ENCODE results near the gene GNB5. TPM values are rescaled to one million over a fixed set of nuclear protein-coding genes. Genes with fewer than 3 reads are reported as not detected.
A peak's percentile ranks its signal among the peaks of the same experiment; 100 is the strongest.
"Not testable (repeated sequence)": the region's sequence is repeated elsewhere in the genome, so short reads cannot be mapped to it uniquely, and the experiment has no call there.

GNB5 gene
- total RNA-seq, 1 experiment from 2014 or later: 47.5 TPM

DNA sequence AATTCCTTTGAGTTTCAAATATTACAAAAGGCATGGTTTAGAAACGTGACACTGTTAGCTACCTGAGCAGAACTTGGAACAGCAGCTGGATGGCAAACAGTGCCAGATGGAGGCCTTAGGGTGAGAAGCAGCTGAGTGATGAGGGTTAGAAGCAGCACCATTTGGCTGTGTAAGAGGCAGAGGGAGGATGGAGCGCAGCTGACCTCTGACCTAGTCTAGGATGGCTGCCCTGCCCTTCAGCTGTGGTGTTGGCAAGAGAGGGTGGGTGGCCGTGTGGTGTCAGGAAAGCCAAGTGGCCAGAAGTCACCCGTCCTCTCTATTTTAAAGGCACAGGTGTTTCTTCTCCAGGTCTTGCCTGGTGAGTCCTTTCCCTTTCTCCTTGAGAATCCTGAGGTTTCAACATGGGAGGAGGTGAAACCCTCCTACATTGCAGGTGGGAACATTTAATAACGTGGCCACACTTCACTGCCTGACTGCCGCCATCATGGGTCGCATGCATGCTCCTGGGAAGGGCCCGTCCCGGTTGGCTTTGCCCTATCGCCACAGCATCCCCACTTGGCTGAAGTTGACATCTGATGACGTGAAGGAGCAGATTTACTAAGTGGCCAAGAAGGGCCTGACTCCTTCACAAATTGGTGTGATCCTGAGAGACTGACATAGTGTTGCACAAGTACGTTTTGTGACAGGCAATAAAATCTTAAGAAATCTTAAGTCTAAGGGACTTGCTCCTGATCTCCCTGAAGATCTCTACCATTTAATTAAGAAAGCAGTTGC, 96.2 kb downstream of the GNB5 start:
- no peak for DNase-seq (ENCODE audit: low read depth)

DNA sequence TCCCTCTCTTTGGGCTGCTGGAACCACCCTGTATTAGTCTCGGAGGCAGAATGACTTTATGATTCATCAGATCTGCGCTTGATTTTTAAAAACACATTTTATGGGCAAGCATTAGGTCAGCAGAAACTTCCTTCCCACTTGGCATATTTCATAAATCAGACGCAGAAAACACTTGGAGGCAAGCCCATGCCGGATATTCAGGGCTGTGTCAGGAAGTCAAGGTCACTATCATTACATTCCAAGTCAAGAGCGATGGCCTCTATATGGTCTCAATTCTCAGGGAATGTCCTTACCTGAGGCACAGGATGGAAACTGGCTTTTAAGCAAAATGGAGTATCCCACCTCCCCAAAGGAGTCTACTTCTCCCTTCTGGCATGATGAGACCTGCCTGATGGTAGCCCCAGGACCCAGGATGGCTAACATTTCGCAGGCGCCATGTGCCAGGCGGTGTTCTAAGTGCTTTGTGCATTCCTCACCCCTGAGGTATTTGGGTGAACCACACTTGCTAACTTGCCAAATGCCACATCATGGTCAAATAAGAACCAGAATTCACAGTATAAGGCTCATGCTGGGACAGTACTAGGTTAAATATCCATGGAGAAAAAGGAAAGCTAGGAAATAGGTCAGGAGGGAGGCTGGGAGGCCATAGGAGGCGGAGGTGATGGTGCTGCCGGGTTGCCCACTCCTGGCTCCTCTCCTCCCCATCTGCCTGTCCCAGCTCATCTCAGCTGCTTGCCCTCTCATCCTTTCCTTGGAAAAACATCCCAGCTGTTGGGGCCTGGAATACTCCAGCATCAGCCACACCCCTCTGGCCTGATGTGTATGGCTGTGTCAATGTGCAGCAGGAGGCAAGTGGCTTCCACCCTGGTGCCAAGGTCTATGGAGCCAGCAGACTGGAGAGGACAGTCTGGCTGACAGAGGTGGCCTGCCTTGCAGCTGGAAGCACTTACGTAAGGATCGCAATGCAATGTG, 97.4 kb downstream of the GNB5 start:
- DNase-seq (ENCODE audit: low read depth): peak; percentile 98

DNA sequence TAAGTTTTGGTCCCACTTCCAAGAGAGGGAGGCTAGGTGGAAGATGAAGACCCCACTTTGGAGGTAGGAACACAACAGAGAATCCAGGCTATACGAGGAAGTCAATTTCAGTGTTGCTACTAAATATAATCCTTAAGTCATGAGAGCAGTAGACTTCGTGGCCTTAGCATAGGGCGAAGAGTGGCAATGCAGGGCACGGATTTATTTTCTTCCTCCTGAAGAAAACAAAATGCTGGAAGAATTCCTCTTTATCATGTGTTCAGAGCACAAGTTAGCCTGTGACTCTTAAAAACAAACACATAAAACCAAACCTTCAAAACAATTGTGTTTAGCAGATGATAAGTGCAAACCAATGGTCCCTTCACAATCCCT, 98.0 kb downstream of the GNB5 start:
- DNase-seq (ENCODE audit: low read depth): peak; percentile 28

DNA sequence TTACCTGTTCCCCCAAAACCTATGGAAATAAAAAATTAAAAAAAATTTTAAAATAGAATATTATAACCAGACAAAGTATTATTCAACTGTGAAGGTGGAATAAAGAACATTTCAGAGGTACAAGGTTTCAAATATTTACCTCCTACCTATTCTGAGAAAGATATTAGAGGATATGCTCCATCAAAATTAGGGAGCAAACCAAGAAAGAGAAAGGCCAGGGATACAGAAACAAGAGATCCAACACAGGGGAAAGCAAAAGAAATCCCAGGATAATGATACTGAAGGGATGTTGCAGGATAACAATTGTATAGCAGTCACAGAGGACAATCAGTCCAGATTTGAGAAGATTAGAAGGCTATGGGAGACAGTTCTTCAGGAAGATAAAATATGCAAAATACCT, 101.0 kb downstream of the GNB5 start:
- no peak for DNase-seq (ENCODE audit: low read depth)

DNA sequence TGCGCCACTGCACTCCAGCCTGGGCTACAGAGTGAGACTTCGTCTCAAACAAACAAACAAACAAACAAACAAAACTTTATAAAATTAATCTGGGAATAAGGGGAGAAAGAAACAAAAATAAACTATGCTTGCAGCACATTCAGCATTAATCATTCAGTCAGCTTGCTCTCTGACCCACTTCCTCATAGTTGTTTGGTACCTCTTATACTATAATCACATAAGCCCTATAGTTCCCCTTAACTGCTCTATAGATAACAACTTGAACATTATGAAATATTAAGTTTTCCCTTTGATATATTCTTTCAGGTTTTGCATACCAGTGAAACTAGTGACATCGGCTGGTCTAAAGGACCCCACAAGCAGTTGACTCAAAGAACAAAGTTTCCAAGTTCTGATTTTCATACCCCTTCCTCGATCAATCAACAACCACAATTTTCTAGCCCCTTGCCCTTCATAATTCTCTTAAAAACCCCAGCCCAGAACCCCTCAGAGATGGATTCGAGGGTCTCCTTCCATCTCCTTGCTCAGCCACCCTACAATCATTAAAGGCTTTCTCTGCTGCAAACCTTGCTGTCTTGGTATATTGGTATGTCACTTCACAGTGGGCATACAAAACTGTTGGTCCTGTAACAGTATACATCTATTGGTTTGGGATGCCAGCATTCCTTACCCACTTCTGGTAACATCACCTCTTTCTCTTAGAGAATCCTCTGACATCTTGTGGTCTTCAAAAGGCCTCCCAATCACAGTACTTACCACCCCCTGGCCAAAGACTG, 105.0 kb downstream of the GNB5 start:
- no peak for DNase-seq (ENCODE audit: low read depth)

DNA sequence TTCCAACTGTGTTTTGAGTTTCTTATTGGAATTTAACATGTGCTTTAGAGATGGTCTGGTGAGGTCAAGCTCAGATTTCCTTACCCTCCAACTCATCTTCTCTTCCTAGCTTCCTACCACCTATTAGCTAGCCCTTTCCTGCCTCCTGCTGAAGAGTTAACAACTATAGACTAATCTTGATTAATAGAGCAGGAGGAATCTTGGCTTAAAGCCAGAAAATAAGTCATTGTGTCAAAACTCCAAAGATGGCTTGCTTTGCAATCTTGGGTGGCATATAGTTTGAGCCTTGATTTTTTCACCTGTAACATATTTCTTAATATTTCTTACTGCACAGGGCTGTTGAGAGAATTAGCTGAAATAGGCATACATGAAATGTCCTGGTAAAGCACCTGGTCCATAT, 105.9 kb downstream of the GNB5 start:
- DNase-seq (ENCODE audit: low read depth): peak; percentile 47

DNA sequence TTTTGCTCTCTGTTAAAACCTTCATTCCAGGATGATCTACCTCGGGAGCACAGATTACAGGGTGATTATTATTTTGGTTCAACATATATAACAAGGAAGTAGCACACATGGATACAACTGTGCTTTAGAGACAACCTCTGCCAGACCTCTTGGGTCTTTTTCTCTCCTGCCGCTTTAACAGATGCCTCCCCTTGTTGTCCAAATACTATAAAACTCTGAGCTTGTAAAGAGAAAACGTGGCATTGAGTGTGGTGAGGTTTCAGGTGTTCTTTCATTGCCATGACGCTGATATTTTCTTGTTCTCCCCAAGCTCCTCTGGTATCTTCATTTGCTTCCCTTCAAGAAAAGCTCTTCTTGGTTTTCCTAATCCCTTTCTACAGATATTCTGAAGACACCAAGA, 107.6 kb downstream of the GNB5 start:
- DNase-seq (ENCODE audit: low read depth): no peak

DNA sequence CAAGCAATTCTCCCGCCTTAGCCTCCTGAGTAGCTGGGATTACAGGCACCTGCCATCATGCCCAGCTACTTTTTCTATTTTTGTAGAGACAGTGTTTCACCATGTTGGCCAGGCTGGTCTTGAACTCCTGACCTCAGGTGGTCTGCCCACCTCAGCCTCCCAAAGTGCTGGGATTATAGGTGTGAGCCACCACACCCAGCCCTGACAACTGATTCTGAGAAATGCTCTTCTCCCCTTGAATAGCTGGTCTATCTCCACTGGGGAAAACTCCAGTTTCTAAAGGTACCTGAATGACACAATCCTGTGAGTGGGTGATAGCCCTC, 108.2 kb downstream of the GNB5 start:
- not testable (repeated sequence) for DNase-seq (ENCODE audit: low read depth)

DNA sequence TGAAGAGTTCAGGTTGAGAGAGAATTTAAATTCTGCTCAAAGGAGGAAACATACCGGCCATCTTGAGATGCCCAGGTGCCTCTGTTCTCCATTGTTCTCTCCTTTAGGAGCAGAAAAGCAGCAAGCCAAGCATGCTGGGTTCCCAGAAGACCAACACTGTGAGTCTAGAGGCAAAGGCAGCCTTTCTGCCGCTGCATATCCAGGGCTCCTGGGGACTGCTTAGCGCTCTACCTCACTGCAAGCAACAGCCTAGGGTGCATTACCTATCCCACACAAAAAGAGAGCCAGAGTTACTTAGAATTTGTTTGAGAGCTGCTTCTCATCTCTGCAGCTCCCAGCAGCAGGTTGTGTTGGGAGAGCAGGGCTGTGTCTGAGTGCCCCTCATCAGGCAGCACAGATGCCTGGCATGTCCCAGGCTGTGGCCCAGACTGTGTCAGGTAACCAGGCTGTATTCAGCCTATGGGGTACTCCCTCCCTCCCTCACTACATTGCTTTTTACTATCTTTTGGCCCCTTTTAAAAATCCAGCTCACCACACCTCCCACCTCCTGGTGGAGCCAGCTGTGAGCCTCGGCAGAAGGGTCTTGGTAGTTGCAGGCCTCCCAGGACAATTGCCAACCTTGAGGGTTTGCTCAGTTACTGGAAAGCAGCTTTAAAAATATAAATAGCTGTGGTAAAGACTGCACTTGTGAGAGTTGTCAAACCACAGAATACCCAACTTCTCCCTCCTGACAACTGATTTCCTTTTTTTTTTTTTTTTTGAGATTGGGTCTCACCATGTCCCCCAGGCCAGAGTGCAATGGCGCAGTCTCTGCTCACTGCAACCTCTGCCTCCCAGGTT, 108.8 kb downstream of the GNB5 start:
- DNase-seq (ENCODE audit: low read depth): peak; percentile 61

DNA sequence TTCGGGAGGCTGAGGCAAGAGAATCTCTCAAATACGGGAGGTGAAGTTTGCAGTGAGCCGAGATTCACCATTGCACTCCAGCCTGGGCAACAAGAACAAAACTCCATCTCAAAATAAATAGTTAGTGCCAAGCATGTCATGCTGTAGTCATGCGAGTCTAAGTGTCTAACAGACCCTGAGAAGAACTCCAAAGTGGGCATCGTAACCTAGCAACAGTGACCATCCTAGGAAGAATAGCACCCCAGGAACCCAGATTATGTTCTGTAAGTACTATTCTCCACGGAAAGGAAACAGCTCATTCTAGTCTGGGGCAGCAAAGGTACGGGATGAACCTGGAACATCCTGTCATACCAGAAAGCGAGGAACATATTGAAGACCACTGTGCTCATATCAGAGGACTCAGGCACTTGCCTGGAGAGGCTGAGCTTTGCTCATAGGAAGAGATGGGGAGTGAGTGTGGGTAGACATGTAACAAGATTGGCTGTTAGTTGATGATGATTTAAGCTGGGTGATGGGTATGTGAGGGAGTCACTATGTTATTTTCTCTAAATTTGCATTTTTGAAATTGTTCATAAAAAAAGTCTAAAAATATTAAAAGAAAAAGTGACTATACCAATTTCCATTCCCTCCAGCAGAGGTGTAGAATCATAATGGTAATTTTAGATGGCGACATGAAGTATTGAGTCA, 110.3 kb downstream of the GNB5 start:
- no peak for DNase-seq (ENCODE audit: low read depth)

DNA sequence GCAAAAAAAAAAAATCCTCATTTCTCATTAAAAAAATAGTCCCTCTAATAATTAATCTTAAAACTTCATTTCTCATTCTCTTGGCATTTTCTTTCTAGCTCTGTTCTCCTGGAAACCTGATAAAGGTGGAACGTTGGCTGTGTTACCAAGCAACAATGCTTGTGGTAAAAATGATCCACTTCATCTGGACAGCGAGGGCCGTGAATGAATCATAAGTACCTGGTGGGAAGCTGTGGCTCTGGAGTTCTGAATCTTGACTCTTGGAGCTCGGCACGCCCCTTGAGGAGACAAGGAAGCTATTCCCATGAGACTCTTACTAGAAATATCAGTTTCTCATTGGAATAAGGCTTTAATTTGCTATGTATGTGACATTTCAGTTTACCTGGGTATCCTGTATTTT, 111.2 kb downstream of the GNB5 start:
- DNase-seq (ENCODE audit: low read depth): peak; percentile 84

DNA sequence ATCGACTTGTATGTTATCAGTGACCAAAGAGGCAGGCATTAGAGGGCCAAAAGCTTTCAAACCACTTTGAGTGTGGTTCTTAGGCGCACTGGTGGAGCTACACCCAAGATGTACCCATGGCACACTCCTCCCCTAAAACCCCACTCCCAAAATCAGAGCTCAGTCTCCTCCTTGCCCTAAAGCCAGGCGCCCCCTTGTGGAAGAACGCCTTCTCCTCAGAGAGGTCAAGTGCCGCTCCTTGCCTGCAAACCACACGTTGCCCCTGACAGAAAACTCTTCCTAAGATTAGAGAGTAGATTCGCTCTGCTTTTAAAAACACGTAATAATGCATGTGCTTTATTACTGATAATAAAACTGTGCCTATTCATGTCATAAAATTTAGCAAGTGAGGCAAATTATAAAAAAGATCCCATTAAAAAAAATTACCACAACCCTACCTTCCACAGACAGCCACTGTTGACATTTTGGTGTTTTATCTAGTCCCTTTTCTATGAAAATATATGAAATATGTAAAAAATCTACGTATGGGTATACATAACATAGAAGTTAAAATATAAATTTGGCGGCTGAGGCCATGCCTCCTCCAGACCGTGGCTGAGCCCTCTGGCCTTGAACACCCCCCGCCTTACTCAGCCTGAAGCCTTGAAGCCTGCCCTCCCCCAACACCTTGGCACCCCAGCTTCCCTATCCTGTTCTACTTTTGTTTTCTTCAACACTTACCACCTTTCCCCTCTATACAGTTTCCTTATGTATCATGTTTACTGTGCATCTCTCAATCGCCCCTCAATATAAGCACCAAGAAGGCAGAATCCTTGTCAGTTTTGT, 112.1 kb downstream of the GNB5 start:
- peak; percentile 54 for DNase-seq (ENCODE audit: low read depth)

DNA sequence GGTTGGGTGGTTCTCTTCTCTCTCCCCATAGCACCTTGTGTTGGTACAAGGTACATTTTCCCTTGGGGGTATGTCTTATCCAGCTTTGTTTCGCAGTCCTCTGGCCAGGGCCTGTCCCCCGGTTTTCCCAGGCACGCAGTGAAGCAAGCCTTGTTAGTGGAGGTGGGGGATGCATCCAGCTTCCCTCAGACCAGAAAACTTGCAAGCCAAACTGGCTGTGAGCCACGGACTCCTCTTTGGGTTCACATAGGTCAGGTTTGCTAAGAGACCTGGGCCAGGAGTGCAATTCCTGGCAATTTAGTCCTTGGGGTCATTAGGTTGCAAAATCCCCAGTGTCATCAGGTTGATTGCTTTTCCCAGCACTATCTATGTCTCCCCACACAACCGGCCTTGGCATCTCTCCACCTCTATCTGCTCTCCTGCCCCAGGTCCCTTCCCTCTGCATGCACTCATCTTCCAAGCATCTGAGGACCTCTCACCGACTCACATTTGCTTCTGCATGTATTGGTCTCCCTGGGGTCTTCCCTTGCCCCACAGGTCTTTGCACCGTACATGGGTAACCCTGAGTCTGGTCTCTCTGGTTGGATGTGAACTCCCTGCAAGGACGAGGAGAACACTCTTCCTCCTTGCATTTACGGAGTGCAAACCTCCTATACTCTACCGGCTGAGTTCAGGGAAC, 112.9 kb downstream of the GNB5 start:
- DNase-seq (ENCODE audit: low read depth): no peak

DNA sequence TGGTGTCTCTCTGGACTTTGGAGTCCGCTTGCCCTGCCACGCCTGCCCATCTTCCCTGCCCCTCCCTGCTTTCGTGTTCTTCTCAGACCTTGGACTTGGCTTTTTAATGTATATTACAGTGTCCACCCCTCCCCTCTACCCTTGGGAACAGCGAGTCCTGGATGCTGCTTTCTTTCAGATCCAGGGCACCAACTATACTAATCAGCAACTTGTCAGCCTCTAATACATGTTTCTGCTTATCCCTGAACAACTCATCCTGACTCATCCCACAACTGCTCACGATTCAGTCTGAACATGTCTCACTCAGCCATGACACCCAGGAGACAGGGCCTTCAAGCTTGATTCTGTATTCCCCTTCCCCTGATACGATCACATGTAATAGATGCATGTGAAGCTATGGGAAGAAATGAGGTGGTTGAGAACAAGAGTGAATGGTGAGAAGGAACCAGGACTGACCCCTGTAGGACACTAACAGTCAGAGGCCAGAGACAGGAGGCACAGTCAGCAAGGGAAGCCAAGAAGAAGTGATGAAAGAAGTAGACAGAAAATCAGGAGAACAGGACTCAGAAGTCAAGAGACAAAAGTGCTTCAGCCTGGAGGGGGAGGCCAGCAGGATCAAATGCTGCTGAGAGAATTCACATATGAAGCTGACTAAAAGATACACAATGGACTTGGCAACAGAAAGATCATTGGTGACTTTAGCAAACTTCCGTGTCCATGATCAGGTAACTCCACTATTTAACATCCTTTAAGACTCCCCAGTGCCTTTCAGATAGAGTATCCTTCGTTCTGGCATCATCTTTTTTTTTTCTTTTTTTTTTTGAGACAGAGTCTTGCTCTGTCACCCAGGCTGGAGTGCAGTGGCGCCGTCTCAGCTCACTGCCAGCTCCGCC, 114.1 kb downstream of the GNB5 start:
- peak; percentile 83 for DNase-seq (ENCODE audit: low read depth)

DNA sequence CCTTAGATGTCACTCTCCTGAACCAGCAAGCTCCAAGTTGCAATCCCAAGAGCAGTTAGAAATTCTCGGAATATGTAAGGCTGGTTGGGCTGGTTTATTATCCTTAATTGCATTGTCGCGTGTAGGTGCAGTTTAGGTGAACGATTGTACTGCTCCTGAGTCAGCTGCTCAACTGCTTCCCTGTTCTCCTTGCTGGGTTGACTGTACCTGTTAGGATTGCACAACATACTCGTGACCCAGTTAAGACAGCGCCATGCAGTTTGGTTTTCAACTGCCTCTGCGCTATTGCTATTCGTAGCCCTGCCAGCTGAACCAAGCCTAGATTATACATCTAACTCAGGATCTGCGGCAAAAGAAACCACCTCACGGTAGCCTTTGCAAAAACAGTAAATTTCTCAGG, 119.6 kb downstream of the GNB5 start:
- DNase-seq (ENCODE audit: low read depth): no peak

DNA sequence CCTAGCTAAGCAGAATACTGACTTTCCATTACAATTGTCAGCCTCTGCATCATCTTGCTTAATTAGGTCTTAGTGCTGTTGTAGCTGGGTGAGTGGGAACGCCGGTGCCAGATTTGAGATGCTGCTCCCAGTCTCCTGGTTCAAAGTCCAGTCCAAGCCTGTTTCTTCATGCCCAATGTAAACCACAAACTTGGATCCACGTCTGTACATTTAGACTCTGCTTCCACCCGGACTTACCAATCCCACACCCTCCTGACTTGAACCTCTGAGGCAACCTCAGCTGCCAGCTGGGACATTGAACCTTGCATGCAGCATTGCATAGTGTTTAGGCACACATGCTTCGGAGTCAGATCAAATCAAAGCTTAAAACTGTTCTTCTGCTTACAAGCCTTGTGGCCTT, 121.6 kb downstream of the GNB5 start:
- DNase-seq (ENCODE audit: low read depth): no peak

DNA sequence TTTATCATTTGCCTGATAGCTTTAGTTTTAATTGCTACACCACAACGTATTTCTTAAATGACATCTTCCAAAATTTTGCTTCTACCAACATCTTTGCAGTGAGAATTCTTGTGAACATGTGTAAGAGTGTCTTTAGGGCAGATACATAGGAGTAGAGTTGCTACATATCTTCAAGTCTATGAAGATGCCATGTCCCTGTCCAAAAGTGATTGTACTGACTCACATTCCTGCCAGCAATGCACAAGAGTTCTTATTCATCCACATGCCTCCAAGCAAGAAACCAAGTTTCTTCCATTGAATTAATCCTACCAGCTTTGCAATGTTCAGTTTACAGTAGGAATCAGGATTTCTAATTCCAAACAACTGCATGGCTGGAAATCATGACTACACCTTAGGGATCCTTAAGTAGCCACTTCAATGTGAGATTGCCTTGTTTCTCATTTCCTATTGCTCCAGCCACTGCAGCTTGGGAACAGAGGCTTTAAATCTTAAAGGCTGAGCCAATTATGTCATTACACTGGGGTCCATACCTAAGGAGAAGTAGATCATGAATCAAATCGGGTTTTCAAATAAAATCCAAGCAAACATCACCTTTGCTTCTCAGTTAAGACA, 123.1 kb downstream of the GNB5 start:
- DNase-seq (ENCODE audit: low read depth): peak; percentile 32

DNA sequence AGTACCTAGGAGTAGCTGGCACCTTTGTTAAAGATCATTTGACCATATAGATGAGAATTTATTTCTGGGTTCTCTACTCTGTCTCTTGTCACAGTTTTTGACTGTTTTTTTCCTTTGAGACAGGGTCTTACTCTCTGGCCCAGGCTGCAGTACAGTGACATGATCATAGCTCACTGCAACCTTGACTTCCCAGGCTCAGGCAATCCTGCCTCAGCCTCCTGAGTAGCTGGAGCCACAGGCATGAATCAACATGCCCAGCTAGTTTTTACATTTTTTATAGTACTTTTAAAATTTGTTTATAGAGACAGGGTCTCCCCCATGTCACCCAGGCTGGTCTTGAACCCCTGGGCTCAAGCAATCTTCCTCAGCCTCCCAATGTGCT, 123.7 kb downstream of the GNB5 start:
- no peak for DNase-seq (ENCODE audit: low read depth)
